GM12864 (cell line): Measurements from ENCODE around the gene RAB11A.

Experiments used
- DNase-seq: peaks from one replicate; pipeline ENCODE4 v3.0.0-alpha.2; 2011; ENCODE audit warnings: low read depth
- H3K4me3 ChIP-seq: 2 replicates; pipeline ENCODE4 v1.5.1; 2011; ENCODE audit warnings: mild to moderate bottlenecking, low read depth, low read length, control low read depth
- CTCF ChIP-seq: IDR thresholded peaks from 2 replicates; pipeline ENCODE4 v1.5.1; 2011; ENCODE audit warnings: low read depth, mild to moderate bottlenecking, moderate library complexity, low read length, control low read depth, inconsistent platforms; ENCODE audit errors: missing control alignments

The RAB11A gene

DNA sequence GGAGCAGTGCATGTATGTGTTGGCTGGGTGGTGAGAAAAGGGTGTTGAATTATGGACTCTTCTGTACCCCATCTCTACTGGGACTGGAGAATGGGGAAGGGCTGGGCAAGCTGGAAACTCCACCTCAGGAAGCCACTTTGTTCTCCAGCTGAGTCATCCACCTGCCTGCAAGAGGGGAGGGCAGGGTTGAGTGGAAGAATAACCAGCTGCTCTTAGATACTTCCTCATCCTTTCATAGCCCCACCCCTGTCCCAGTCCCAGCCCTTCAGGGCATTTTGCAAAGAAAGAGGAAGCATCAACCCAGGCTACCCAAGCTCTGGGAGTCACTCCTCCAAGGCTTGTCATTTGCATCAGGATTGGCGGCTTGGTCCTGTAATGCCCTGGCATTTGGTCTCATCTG is 33.1 kb downstream of the RAB11A start:
- no peak for TF ChIP-seq CTCF
- no peak overlapping the region for H3K4me3 ChIP-seq
- DNase-seq = peak; percentile 47

GRCh38 chr15:65903296-65904073 is 34.2 kb downstream of the RAB11A start:
- no peak overlapping the region for H3K4me3 ChIP-seq
- no peak for DNase-seq
- no peak for TF ChIP-seq CTCF

DNA sequence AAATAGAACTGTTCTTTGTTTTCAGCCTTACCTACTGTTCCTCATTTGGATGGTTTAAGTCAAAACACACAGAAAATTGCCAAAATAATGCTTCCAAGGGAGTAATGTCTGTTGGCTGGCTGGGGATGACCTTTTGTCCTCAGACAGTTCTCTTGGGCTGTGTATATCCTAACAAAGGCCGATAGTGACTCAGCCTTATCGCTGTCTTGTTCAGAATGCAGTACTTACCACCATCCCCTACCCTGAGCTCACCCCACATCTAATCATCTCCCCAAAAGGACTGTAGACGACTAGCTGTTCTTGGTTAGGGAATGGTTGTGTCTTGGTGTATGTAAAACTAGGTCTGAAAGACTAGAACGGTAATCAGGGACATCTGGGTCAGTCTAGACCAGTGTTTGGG is 35.0 kb downstream of the RAB11A start:
- no peak overlapping the region for H3K4me3 ChIP-seq
- no peak for DNase-seq
- TF ChIP-seq CTCF = no peak

DNA sequence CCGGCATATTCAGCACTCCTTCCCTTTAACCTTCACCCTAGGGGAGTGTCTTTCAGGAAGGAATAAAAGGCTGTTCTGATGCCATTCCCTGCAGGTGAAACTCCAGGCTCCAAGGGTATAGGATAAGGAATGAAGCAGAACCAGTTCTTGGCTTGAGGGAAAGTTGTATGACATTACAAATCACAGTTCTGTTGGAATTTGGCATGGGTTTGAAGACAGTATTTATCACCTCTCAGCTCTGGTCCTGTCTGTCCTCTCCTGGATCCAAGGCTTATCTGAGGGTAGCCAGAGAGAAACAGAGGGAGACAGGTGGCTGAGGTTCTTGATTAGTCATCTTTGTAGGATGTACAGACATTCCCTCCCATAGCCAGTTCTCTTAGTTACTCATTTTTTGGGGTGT is 37.1 kb downstream of the RAB11A start:
- no peak for DNase-seq
- TF ChIP-seq CTCF = no peak
- H3K4me3 ChIP-seq = no peak overlapping the region

DNA sequence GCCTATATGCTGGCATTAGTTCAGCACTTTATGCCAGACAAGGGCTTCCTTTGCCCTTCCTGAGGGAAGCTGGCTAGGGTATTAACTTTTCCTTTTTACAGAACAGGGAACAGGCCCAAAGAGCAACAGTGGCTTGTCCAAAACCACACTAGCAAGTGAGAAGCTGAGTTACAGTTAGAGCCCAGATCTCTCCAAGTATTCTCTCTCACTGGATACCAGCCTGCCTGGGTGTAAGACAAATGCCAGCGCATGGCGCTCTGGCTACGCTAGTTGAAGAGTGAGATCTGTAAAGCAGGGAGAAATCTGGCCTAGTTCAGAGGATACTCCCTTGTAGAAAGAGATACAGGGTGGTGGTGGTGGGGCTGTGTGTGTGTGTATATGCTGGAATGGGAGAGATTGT is 38.4 kb downstream of the RAB11A start:
- DNase-seq = no peak
- no peak overlapping the region for H3K4me3 ChIP-seq
- no peak for TF ChIP-seq CTCF

GRCh38 chr15:65908876-65909275 is 39.6 kb downstream of the RAB11A start:
- no peak for DNase-seq
- H3K4me3 ChIP-seq = no peak overlapping the region
- TF ChIP-seq CTCF = no peak

- no peak for DNase-seq
- no peak overlapping the region for H3K4me3 ChIP-seq
- no peak for TF ChIP-seq CTCF
Measured at GRCh38 chr15:65909831-65910230, 40.5 kb downstream of the RAB11A start.
